Measurements from ENCODE around the gene USO1. TPM values are rescaled to one million over a fixed set of nuclear protein-coding genes. Genes with fewer than 3 reads are reported as not detected.

USO1 gene
- total RNA-seq, 1 donor from 2014 or later: 41.7 TPM

GRCh38 chr4:75831856-75832405, 107.6 kb downstream of the USO1 start:
- POLR2A ChIA-PET: no interaction called here
- peaks cover 7% of the 10 kb centered on the region for H3K9me3 Mint-ChIP-seq
- ATAC-seq (ENCODE audit: low read depth) (no peak), DNase-seq (no peak)
- CTCF ChIA-PET: interaction anchor here (1.7 kb wide), 1 partner anchor 16 kb away, joined by 4 read pairs; no protein-coding TSS in a partner anchor
- no peaks in the 10 kb centered on the region for H3K36me3 Mint-ChIP-seq (ENCODE audit: low read depth)
- H3K4me1 Mint-ChIP-seq: no peaks in the 10 kb centered on the region
- TF ChIP-seq, protein P1, sequence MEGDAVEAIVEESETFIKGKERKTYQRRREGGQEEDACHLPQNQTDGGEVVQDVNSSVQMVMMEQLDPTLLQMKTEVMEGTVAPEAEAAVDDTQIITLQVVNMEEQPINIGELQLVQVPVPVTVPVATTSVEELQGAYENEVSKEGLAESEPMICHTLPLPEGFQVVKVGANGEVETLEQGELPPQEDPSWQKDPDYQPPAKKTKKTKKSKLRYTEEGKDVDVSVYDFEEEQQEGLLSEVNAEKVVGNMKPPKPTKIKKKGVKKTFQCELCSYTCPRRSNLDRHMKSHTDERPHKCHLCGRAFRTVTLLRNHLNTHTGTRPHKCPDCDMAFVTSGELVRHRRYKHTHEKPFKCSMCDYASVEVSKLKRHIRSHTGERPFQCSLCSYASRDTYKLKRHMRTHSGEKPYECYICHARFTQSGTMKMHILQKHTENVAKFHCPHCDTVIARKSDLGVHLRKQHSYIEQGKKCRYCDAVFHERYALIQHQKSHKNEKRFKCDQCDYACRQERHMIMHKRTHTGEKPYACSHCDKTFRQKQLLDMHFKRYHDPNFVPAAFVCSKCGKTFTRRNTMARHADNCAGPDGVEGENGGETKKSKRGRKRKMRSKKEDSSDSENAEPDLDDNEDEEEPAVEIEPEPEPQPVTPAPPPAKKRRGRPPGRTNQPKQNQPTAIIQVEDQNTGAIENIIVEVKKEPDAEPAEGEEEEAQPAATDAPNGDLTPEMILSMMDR (IDR thresholded peaks at IDR 0.05): no peak
- no peak overlapping the region for H3K27ac Mint-ChIP-seq
- no peaks in the 10 kb centered on the region for H3K27me3 Mint-ChIP-seq
- intact Hi-C loops (cut with micrococcal nuclease): no loop called here
- H3K4me3 Mint-ChIP-seq: no peak overlapping the region

DNA sequence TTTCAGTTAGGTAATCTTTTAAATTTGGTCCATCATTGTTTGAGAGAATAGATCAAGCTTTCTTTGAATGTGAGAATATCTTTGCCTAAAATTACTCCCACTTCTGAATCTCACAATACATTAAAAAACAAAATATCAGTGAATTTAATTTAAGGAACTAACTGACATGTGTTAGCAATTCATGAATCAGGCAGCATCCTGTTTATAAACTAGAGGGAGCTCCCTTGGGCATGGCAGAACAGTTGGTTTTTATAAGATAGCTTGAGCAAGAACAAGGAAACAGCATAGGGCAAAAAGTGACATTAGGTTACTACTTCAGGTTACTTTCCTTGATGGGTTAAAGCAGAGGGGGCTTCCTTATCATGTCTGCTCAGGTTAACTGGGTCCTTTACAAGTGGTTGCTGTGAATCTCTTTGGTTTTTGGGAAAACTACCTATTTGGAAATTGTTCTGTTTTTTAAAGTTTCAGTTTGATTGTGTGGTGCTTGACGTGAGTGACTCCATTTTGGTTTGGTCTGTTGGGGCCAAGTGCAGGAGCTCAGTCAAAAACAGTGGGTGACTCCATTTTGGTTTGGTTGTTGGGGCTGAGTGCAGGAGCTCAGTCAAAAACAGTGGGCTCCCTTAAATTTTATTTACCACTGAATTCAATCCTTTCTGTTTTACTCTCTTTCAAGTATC, 109.9 kb downstream of the USO1 start:
- no peak for DNase-seq
- H3K4me3 Mint-ChIP-seq: no peak overlapping the region
- no peak overlapping the region for H3K27ac Mint-ChIP-seq
- intact Hi-C loops (cut with micrococcal nuclease): no loop called here
- CTCF ChIA-PET: interaction anchor here (1.3 kb wide), 1 partner anchor 11 kb away, joined by 3 read pairs; no protein-coding TSS in a partner anchor
- ATAC-seq (ENCODE audit: low read depth): no peak
- POLR2A ChIA-PET: no interaction called here
- no peaks in the 10 kb centered on the region for H3K4me1 Mint-ChIP-seq
- H3K27me3 Mint-ChIP-seq: no peaks in the 10 kb centered on the region
- TF ChIP-seq, protein P1 (IDR thresholded peaks at IDR 0.05): no peak
- H3K9me3 Mint-ChIP-seq: peaks cover 7% of the 10 kb centered on the region
- no peaks in the 10 kb centered on the region for H3K36me3 Mint-ChIP-seq (ENCODE audit: low read depth)

- no peak overlapping the region for H3K27ac Mint-ChIP-seq
- H3K9me3 Mint-ChIP-seq: peaks cover 7% of the 10 kb centered on the region
- no peaks in the 10 kb centered on the region for H3K4me1 Mint-ChIP-seq
- ChIA-PET POLR2A (no interaction called here), CTCF (interaction anchor here (1.3 kb wide), 1 partner anchor 10 kb away, joined by 3 read pairs; no protein-coding TSS in a partner anchor)
- intact Hi-C loops (cut with micrococcal nuclease): no loop called here
- no peak for DNase-seq
- TF ChIP-seq, protein P1 (IDR thresholded peaks at IDR 0.05): no peak
- H3K36me3 Mint-ChIP-seq (ENCODE audit: low read depth): no peaks in the 10 kb centered on the region
- no peak overlapping the region for H3K4me3 Mint-ChIP-seq
- no peak for ATAC-seq (ENCODE audit: low read depth)
- no peaks in the 10 kb centered on the region for H3K27me3 Mint-ChIP-seq
Measured at GRCh38 chr4:75834772-75835154, 110.4 kb downstream of the USO1 start.

DNA sequence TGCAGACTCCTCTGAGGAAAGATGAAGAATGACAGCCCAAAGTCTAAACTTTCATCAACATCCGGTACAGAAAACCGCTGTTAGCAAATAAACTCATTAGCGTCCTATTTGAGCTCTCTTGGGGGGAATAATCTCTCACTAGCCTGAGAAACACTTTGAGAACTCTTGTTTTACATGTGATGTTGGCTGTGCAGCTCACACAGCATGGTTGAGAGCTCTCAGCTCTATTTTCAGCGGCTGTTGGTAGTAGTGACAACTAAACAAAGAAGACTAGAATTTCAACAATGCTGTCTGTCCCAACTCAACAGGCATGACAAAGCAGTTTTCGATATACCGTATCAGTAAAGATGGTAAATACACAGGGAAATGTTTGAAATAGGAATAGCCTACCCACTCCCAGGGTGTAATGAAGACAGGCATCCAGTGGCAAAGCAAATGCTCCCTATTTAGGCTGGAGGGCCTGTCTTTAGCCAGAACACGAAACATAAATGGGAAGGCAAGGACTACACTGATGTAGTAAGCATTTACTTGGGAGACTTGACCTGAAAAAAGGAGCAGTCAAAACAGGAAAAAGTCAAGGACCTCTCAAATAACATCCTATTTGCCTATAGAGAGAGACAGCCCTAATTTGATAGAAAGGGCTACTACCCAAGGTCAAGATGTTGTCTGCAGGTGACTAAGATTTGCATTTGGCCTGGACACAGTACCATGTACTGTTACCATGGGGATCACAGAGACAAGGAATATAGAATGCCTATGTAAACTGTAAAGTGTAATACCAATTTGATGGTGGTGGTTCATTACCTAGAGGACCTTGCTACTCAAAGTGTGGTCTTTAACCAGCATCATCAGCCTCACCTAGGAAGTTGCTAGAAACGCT, 117.5 kb downstream of the USO1 start:
- intact Hi-C loops (cut with micrococcal nuclease): no loop called here
- ATAC-seq (ENCODE audit: low read depth) (no peak), DNase-seq (no peak)
- Mint-ChIP-seq H3K27ac (no peak overlapping the region), H3K27me3 (no peaks in the 10 kb centered on the region), H3K4me1 (peaks cover 5% of the 10 kb centered on the region), H3K4me3 (no peak overlapping the region), H3K36me3 (ENCODE audit: low read depth) (no peaks in the 10 kb centered on the region), H3K9me3 (no peaks in the 10 kb centered on the region)
- CTCF ChIA-PET: no interaction called here
- TF ChIP-seq, protein P1 (IDR thresholded peaks at IDR 0.05): no peak
- POLR2A ChIA-PET: interaction anchor here (0.5 kb wide), 1 partner anchor 234 kb away, joined by 3 read pairs; no protein-coding TSS in a partner anchor

DNA sequence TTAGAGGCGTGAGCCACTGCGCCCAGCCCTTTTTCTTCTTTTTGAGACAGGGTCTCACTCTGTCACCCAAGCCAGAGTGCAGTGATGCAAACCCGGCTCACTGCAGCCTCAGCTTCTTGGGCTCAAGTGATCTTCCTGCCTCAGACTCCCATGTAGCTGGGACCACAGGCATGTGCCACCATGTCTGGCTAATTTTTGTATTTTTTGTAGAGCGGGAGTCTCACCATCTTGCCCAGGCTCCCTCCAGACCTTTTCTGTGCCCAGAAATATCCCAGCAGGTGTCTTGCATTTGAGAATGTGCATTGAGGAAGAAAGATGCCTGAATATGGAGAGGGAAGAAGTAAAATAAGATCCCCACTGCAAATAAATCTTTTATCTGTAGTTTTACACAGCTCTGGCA, 119.2 kb downstream of the USO1 start:
- Mint-ChIP-seq H3K36me3 (ENCODE audit: low read depth) (no peaks in the 10 kb centered on the region), H3K27ac (no peak overlapping the region), H3K27me3 (no peaks in the 10 kb centered on the region), H3K4me1 (peaks cover 5% of the 10 kb centered on the region), H3K9me3 (no peaks in the 10 kb centered on the region), H3K4me3 (no peak overlapping the region)
- ChIA-PET POLR2A (no interaction called here), CTCF (no interaction called here)
- TF ChIP-seq, protein P1 (IDR thresholded peaks at IDR 0.05): no peak
- DNase-seq (no peak), ATAC-seq (ENCODE audit: low read depth) (no peak)
- intact Hi-C loops (cut with micrococcal nuclease): no loop called here
